Measurements from ENCODE around the gene NMUR1. TPM values are rescaled to one million over a fixed set of nuclear protein-coding genes. Genes with fewer than 3 reads are reported as not detected.

The NMUR1 gene
- total and polyA plus RNA-seq, 8 donors, result 0.14 to 0.92 (median 0.23) TPM; not detected in 4

GRCh38 chr2:231488331-231488730 lies 41.9 kb downstream of the NMUR1 start:
- TF ChIP-seq EP300 (IDR thresholded peaks at IDR 0.05), result no peak
- no peak for TF ChIP-seq POLR2AphosphoS5 (IDR thresholded peaks at IDR 0.05)
- no peak for TF ChIP-seq POLR2A (IDR thresholded peaks at IDR 0.05)
- no peak for TF ChIP-seq CTCF (IDR thresholded peaks at IDR 0.05)
- Histone ChIP-seq H3K27ac (no peak overlapping the region), H3K27me3 (no peaks in the 10 kb centered on the region), H3K4me1 (peaks cover 0 to 4% (median 3%) of the 10 kb centered on the region in 4 donors), H3K9me3 (no peaks in the 10 kb centered on the region), H3K4me3 (no peak overlapping the region), H3K36me3 (no peaks in the 10 kb centered on the region)
- intact Hi-C loops (cut with DNase I; ENCODE audit: low total_unique reads), result no loop called here
- 76 to 91% (median 84%) methylated on average over 5 of the region's 5 CpGs for WGBS, 5 donors
- no peak for DNase-seq

- intact Hi-C loops (cut with DNase I; ENCODE audit: low total_unique reads), result no loop called here
- Histone ChIP-seq H3K4me1 (peaks cover 3 to 17% (median 13%) of the 10 kb centered on the region in 4 donors), H3K27ac (no peak overlapping the region), H3K4me3 (no peak overlapping the region), H3K36me3 (no peaks in the 10 kb centered on the region), H3K9me3 (no peaks in the 10 kb centered on the region), H3K27me3 (no peaks in the 10 kb centered on the region)
- 88 to 93% (median 90%) methylated on average over 6 of the region's 6 CpGs for WGBS, 5 donors
- DNase-seq, result no peak
- TF ChIP-seq POLR2A (IDR thresholded peaks at IDR 0.05) (no peak), EP300 (IDR thresholded peaks at IDR 0.05) (no peak), POLR2AphosphoS5 (IDR thresholded peaks at IDR 0.05) (no peak), CTCF (IDR thresholded peaks at IDR 0.05) (no peak)
Observed at GRCh38 chr2:231486851-231487596, 43.2 kb downstream of the NMUR1 start.

GRCh38 chr2:231483398-231484329 lies 46.6 kb downstream of the NMUR1 start:
- Histone ChIP-seq H3K27me3 (no peaks in the 10 kb centered on the region), H3K4me3 (peak overlapping the region; percentile 40 to 59 (median 44)), H3K9me3 (no peaks in the 10 kb centered on the region), H3K36me3 (no peaks in the 10 kb centered on the region), H3K27ac (peak overlapping the region; percentile 62 to 83 (median 72)), H3K4me1 (peaks cover 3 to 18% (median 13%) of the 10 kb centered on the region in 4 donors)
- intact Hi-C loops (cut with DNase I; ENCODE audit: low total_unique reads), result loop anchor here (5.0 kb wide), 1 partner anchor 74 kb away; no protein-coding TSS in a partner anchor
- DNase-seq, result peak in 1 of 2 donors; percentile 47
- TF ChIP-seq POLR2A (IDR thresholded peaks at IDR 0.05) (no peak), POLR2AphosphoS5 (IDR thresholded peaks at IDR 0.05) (no peak), CTCF (IDR thresholded peaks at IDR 0.05) (no peak), EP300 (IDR thresholded peaks at IDR 0.05) (no peak)
- 51 to 63% (median 58%) methylated on average over 48 to 65 of the region's 65 CpGs for WGBS, 5 donors

GRCh38 chr2:231482806-231483391 lies 47.3 kb downstream of the NMUR1 start:
- Histone ChIP-seq H3K9me3 (no peaks in the 10 kb centered on the region), H3K27me3 (no peaks in the 10 kb centered on the region), H3K36me3 (no peaks in the 10 kb centered on the region), H3K4me3 (peak overlapping the region; percentile 40 to 59 (median 44)), H3K27ac (peak overlapping the region; percentile 62 to 83 (median 72)), H3K4me1 (peaks cover 3 to 18% (median 13%) of the 10 kb centered on the region in 4 donors)
- WGBS, 5 donors, result 11 to 40% (median 17%) methylated on average over 12 to 36 of the region's 36 CpGs
- peak in 5 of 7 experiments; percentile 63 to 92 (median 86) for TF ChIP-seq CTCF (IDR thresholded peaks at IDR 0.05)
- TF ChIP-seq POLR2AphosphoS5 (IDR thresholded peaks at IDR 0.05), result peak in 1 of 3 donors; percentile 38
- no peak for TF ChIP-seq EP300 (IDR thresholded peaks at IDR 0.05)
- peak; percentile 80 to 89 for DNase-seq
- intact Hi-C loops (cut with DNase I; ENCODE audit: low total_unique reads), result loop anchor here (5.0 kb wide), 1 partner anchor 74 kb away; no protein-coding TSS in a partner anchor

All from stomach (tissue), 9 donors.